Measurements from ENCODE around the gene NPTX2. TPM values are rescaled to one million over a fixed set of nuclear protein-coding genes. Genes with fewer than 3 reads are reported as not detected.

Gene NPTX2
- total and polyA plus RNA-seq, 5 donors: 0.99 to 3.8 (median 3.3) TPM

DNA sequence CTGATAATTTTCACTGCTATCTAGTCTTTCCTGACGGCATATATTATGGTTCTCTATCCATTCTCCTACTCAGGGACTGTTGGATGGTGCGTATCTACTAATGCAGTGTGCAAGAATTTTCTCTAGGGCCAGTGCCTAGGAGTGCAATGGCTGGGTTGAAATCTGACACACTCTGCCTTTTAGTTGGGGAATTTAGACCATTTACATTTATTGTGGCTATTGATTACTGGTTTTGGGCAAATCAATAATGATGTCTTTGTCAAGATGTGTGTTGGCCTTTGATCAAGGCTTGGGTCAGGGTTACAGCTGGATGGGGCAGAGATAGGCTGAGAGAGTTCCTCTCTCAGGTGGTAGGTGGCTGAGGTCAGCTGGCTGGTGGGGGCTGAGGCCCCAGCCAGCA lies 21.8 kb downstream of the NPTX2 start:
- Histone ChIP-seq H3K27ac (ENCODE audit: low read length) (no peak overlapping the region), H3K9me3 (ENCODE audit: control insufficient read depth, low read length) (peaks cover 2% of the 10 kb centered on the region), H3K4me3 (ENCODE audit: low read length) (no peak overlapping the region), H3K27me3 (ENCODE audit: control insufficient read depth, insufficient read depth) (no peaks in the 10 kb centered on the region), H3K4me1 (ENCODE audit: control insufficient read depth, insufficient read depth, low read length) (no peaks in the 10 kb centered on the region)
- WGBS: 82% methylated on average over 2 of the region's 2 CpGs
- intact Hi-C loops (cut with DNase I): no loop called here
- no peak for ATAC-seq
- DNase-seq: no peak

DNA sequence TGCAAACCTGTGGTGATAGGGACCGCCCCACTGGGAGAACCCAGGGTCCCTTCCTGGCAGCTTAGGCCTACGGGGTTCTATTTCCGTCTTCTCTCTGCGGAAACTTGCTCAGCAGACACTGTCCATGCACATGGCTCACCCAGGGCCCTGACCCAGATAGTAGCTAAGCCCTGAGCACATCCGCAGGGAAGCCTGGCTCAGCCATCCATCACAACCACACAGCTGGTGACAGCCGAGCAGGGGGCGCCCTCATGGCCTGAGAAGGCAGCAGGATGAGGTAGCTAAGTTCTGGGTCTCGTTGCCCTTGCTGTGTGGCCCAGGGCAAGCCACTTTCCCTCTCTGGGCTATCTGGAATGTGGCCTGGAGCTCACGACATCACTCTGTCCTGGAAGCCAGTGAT lies 23.3 kb downstream of the NPTX2 start:
- intact Hi-C loops (cut with DNase I): no loop called here
- no peak for ATAC-seq
- Histone ChIP-seq H3K9me3 (ENCODE audit: control insufficient read depth, low read length) (peaks cover 2% of the 10 kb centered on the region), H3K4me1 (ENCODE audit: control insufficient read depth, insufficient read depth, low read length) (no peaks in the 10 kb centered on the region), H3K27me3 (ENCODE audit: control insufficient read depth, insufficient read depth) (no peaks in the 10 kb centered on the region), H3K27ac (ENCODE audit: low read length) (no peak overlapping the region), H3K4me3 (ENCODE audit: low read length) (no peak overlapping the region)
- DNase-seq: no peak
- WGBS: 53% methylated on average over 9 of the region's 9 CpGs

DNA sequence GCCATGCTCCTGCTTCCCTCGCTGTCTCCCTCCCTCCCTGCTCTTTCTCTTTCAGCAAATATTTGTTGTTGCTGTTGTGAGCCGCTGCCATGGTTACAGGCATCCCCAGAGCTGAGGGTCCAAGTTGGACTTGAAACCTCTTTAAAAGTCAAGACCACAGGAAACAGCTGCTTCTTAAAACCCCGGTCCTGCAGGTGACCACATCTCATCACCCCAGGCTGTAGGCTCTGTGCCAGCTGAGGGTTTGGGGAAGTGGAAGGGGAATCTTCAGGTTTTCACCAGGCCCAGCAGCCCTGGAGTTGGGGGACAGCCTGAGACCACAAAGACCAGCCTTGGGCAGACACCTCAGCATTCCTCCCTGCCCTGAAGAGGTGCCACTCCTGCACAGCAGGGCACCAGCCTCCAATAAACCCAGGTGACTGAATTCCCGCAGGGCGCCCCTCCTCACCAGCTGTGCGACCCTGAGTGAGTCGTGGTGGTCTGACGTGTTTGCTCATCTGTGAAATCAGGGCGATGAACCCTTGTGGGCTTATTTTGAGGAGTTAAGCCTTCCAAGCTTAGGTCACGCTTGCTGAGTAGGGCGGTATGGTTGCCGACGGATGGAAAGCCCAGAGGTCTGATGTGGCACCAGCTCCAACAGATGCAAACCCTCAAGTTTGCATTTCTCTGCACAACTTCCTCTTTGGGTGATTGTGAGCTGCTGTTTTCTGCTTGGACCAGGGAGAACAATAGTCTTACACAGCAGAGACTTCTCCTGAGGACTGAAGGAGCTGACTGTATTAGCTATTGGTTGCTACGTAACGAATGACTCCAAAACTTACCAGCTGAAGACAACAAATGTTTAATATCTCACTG lies 24.8 kb downstream of the NPTX2 start:
- H3K27ac ChIP-seq (ENCODE audit: low read length): no peak overlapping the region
- intact Hi-C loops (cut with DNase I): no loop called here
- H3K4me1 ChIP-seq (ENCODE audit: control insufficient read depth, insufficient read depth, low read length): no peaks in the 10 kb centered on the region
- H3K27me3 ChIP-seq (ENCODE audit: control insufficient read depth, insufficient read depth): no peaks in the 10 kb centered on the region
- H3K4me3 ChIP-seq (ENCODE audit: low read length): no peak overlapping the region
- no peak for ATAC-seq
- no peak for DNase-seq
- peaks cover 2% of the 10 kb centered on the region for H3K9me3 ChIP-seq (ENCODE audit: control insufficient read depth, low read length)
- 34% methylated on average over 15 of the region's 15 CpGs for WGBS

GRCh38 chr7:98643236-98643985 lies 26.3 kb downstream of the NPTX2 start:
- H3K4me1 ChIP-seq (ENCODE audit: control insufficient read depth, insufficient read depth, low read length): no peaks in the 10 kb centered on the region
- 83% methylated on average over 3 of the region's 3 CpGs for WGBS
- no peaks in the 10 kb centered on the region for H3K27me3 ChIP-seq (ENCODE audit: control insufficient read depth, insufficient read depth)
- H3K4me3 ChIP-seq (ENCODE audit: low read length): no peak overlapping the region
- H3K27ac ChIP-seq (ENCODE audit: low read length): no peak overlapping the region
- intact Hi-C loops (cut with DNase I): no loop called here
- ATAC-seq (no peak), DNase-seq (no peak)
- H3K9me3 ChIP-seq (ENCODE audit: control insufficient read depth, low read length): peaks cover 2% of the 10 kb centered on the region

DNA sequence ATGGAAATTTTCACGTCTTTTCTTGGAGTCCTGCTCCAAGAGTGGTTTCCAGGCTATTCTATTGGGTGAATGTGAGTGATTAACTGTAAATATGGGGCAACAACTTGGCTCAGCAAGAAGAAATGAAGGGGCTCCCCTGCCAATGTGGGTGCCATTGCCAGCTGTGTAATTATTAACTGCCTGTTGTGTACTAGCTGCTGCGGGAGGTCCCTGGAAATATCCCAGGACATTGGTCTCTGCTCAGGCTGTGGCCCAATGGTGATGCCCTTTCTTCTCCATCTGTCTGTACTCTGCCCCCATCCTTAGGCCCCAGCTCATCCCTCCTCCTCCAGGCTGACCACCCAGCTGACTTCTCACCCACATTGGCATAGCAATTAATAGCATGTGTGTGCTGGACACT lies 29.4 kb downstream of the NPTX2 start:
- Histone ChIP-seq H3K27ac (ENCODE audit: low read length) (no peak overlapping the region), H3K4me1 (ENCODE audit: control insufficient read depth, insufficient read depth, low read length) (no peaks in the 10 kb centered on the region), H3K9me3 (ENCODE audit: control insufficient read depth, low read length) (no peaks in the 10 kb centered on the region), H3K4me3 (ENCODE audit: low read length) (no peak overlapping the region), H3K27me3 (ENCODE audit: control insufficient read depth, insufficient read depth) (no peaks in the 10 kb centered on the region)
- DNase-seq: no peak
- intact Hi-C loops (cut with DNase I): no loop called here
- WGBS: 89% methylated on average over 2 of the region's 2 CpGs
- ATAC-seq: no peak

- Histone ChIP-seq H3K27ac (ENCODE audit: low read length) (no peak overlapping the region), H3K9me3 (ENCODE audit: control insufficient read depth, low read length) (no peaks in the 10 kb centered on the region), H3K27me3 (ENCODE audit: control insufficient read depth, insufficient read depth) (no peaks in the 10 kb centered on the region), H3K4me3 (ENCODE audit: low read length) (no peak overlapping the region), H3K4me1 (ENCODE audit: control insufficient read depth, insufficient read depth, low read length) (no peaks in the 10 kb centered on the region)
- ATAC-seq (no peak), DNase-seq (no peak)
- intact Hi-C loops (cut with DNase I): no loop called here
- 76% methylated on average over 4 of the region's 4 CpGs for WGBS
Measured at GRCh38 chr7:98647326-98647725, 30.2 kb downstream of the NPTX2 start.

- H3K9me3 ChIP-seq (ENCODE audit: control insufficient read depth, low read length): no peaks in the 10 kb centered on the region
- H3K4me1 ChIP-seq (ENCODE audit: control insufficient read depth, insufficient read depth, low read length): no peaks in the 10 kb centered on the region
- H3K27ac ChIP-seq (ENCODE audit: low read length): no peak overlapping the region
- H3K4me3 ChIP-seq (ENCODE audit: low read length): no peak overlapping the region
- intact Hi-C loops (cut with DNase I): no loop called here
- 67% methylated on average over 6 of the region's 6 CpGs for WGBS
- DNase-seq (no peak), ATAC-seq (no peak)
- no peaks in the 10 kb centered on the region for H3K27me3 ChIP-seq (ENCODE audit: control insufficient read depth, insufficient read depth)
Measured at GRCh38 chr7:98651760-98652159, 34.7 kb downstream of the NPTX2 start.

GRCh38 chr7:98653601-98654310 lies 36.7 kb downstream of the NPTX2 start:
- H3K9me3 ChIP-seq (ENCODE audit: control insufficient read depth, low read length): no peaks in the 10 kb centered on the region
- no peaks in the 10 kb centered on the region for H3K27me3 ChIP-seq (ENCODE audit: control insufficient read depth, insufficient read depth)
- H3K27ac ChIP-seq (ENCODE audit: low read length): no peak overlapping the region
- WGBS: 78% methylated on average over 6 of the region's 6 CpGs
- no peak for DNase-seq
- H3K4me1 ChIP-seq (ENCODE audit: control insufficient read depth, insufficient read depth, low read length): no peaks in the 10 kb centered on the region
- no peak overlapping the region for H3K4me3 ChIP-seq (ENCODE audit: low read length)
- intact Hi-C loops (cut with DNase I): no loop called here
- ATAC-seq: no peak

DNA sequence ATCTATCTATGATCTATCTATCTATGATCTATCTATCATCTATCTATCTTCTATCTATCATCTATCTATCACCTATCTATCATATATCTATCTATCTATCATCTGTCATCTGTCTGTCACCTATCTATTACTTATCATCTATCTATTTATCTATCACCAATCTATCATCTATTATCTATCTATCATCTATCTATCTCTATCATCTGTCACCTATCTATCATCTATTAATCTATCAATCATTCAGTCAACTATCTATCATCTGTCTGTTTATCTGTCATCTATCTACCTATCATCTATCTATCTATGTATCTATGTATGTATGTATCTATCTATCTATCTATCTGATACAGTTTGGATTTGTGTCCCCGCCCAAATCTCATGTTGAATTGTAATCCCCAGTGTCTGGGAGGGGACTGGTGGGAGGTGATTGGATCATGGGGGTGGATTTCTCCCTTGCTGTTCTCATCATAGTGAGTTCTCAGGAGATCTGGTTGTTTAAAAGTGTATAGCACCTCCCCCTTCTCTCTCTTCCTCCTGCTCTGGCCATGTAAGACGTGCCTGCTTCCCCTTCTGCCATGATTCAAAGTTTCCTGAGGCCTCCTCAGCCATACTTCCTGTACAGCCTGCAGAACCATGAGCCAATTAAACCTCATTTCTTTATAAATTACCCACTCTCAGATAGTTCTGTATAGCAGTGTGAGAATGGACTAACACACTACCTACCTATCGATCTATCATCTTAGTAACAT lies 37.6 kb downstream of the NPTX2 start:
- intact Hi-C loops (cut with DNase I): no loop called here
- ATAC-seq (no peak), DNase-seq (no peak)
- Histone ChIP-seq H3K4me1 (ENCODE audit: control insufficient read depth, insufficient read depth, low read length) (no peaks in the 10 kb centered on the region), H3K9me3 (ENCODE audit: control insufficient read depth, low read length) (no peaks in the 10 kb centered on the region), H3K4me3 (ENCODE audit: low read length) (no peak overlapping the region), H3K27me3 (ENCODE audit: control insufficient read depth, insufficient read depth) (no peaks in the 10 kb centered on the region), H3K27ac (ENCODE audit: low read length) (no peak overlapping the region)
- WGBS: 66% methylated on average over 3 of the region's 3 CpGs

GRCh38 chr7:98655611-98656010 lies 38.5 kb downstream of the NPTX2 start:
- no peaks in the 10 kb centered on the region for H3K4me1 ChIP-seq (ENCODE audit: control insufficient read depth, insufficient read depth, low read length)
- no peak for ATAC-seq
- H3K9me3 ChIP-seq (ENCODE audit: control insufficient read depth, low read length): no peaks in the 10 kb centered on the region
- no peaks in the 10 kb centered on the region for H3K27me3 ChIP-seq (ENCODE audit: control insufficient read depth, insufficient read depth)
- DNase-seq: no peak
- no peak overlapping the region for H3K4me3 ChIP-seq (ENCODE audit: low read length)
- H3K27ac ChIP-seq (ENCODE audit: low read length): no peak overlapping the region
- intact Hi-C loops (cut with DNase I): no loop called here
- WGBS: 87% methylated on average over 5 of the region's 5 CpGs
